Adrenal gland (tissue), 12 donors: ENCODE results near the gene ERICH6B. TPM values are rescaled to one million over a fixed set of nuclear protein-coding genes. Genes with fewer than 3 reads are reported as not detected.

Experiments used
- DNase-seq, 7 donors: peaks; one replicate each; pipeline ENCODE4 v3.0.0-alpha.2; 2019 to 2020
- H3K27ac ChIP-seq, 5 donors: fragments of 200-600 bp; sonication (generic) in 4 of 5; 1 replicate in 3 of 5; 2 replicates in 2 of 5; pipeline versions ENCODE4 v1.5.1 to v1.8.0; 2016 to 2020; ENCODE audit warnings: mild to moderate bottlenecking in 1 of 5
- H3K27me3 ChIP-seq: fragments of 200-600 bp; 2 replicates; pipeline ENCODE4 v1.8.0; 2021
- H3K36me3 ChIP-seq, 2 donors: fragments of 200-600 bp; replicated peaks in 1 of 2; 1 replicate in 1 of 2; 2 replicates in 1 of 2; pipeline versions ENCODE4 v1.5.1 to v1.8.0; 2018 to 2022
- H3K4me1 ChIP-seq, 2 donors: fragments of 200-600 bp; replicated peaks in 1 of 2; 1 replicate in 1 of 2; 2 replicates in 1 of 2; pipeline versions ENCODE4 v1.5.1 to v1.8.0; 2018 to 2021
- H3K4me3 ChIP-seq, 4 donors: fragments of 200-600 bp; sonication (generic) in 3 of 4; one replicate each; pipeline ENCODE4 v1.5.1; 2016 to 2018
- H3K9me3 ChIP-seq, 3 donors: fragments of 200-600 bp; sonication (generic) in 1 of 3; replicated peaks in 1 of 3; 1 replicate in 2 of 3; 2 replicates in 1 of 3; pipeline versions ENCODE4 v1.5.1 to v1.8.0; 2016 to 2021
- CTCF ChIP-seq, 6 experiments: fragments of 450-650 bp in 4 of 6; fragments of 200-600 bp in 2 of 6; sonication (generic) in 1 of 6; IDR thresholded peaks; 1 replicate in 5 of 6; 2 replicates in 1 of 6; pipeline versions ENCODE4 v1.5.1 to v1.8.0; 2016 to 2021; ENCODE audit warnings: antibody characterized with exemption in 6 of 6, mild to moderate bottlenecking in 2 of 6, moderate library complexity in 1 of 6
- POLR2A ChIP-seq, 2 donors: fragments of 450-650 bp; IDR thresholded peaks; one replicate each; pipeline ENCODE4 v1.6.1; 2017; ENCODE audit warnings: antibody characterized with exemption in 2 of 2, mild to moderate bottlenecking in 2 of 2, moderate library complexity in 1 of 2
- WGBS, 4 donors: extraction: QIAGEN DNeasy Blood & Tissue Kit in 2 of 4; methylation state at CpG; one replicate each; pipeline versions ENCODE4 v1.1.5 to v1.1.7; 2013 to 2017; 5-methylcytosine and 5-hydroxymethylcytosine counted together
- intact Hi-C, 2 donors: fragments of 100-400 bp; cut with DNase I; formaldehyde crosslinking; loops; one replicate each; pipeline versions ENCODE4 v1.14.1 to v1.15.0; 2022 to 2023
- polyA plus RNA-seq, 3 donors: library from polyadenylated mRNA; stranded (reverse); fragments of 200-250 nt in 2 of 3; fragments of 350-450 nt in 1 of 3; fragmentation: Illumina TruSeq in 1 of 3; extraction: RNeasy Lipid Tissue Mini Kit (QIAGEN cat#74804) in 1 of 3; gene quantifications; one replicate each; pipeline ENCODE4 v1.2.3, GENCODE V29; 2013 to 2014
- total RNA-seq, 9 donors: library from RNA; depleted of rRNA in 4 of 9; stranded (reverse); fragments of >200 nt in 4 of 9; fragments of 120-200 nt in 1 of 9; fragmentation: NEBNext Ultra II Directional in 1 of 9; extraction: Animal tissue kit (Norgen Biotek cat#: 25700) in 1 of 9; gene quantifications; one replicate each; pipeline versions ENCODE4 v1.1.0 to v1.2.4, GENCODE V29; 2013 to 2023
- donor health status: healthy with polysubstance abuse.
- donor health status: Bipolar disorder and iron deficiency.
- donor health status: DM: yes; HTN: yes; CAD: no.
- donor health status: DM: no; HTN: no; CAD: no.
- donor health status: DM: no; HTN: no; CAD: no.
- donor health status: DM: yes; HTN: yes; CAD: no.

Gene ERICH6B
- total and polyA plus RNA-seq, 12 donors: 0.06 TPM; not detected in 11

- H3K4me3 ChIP-seq: no peak overlapping the region
- 44 to 60% (median 54%) methylated on average over 4 of the region's 4 CpGs for WGBS, 4 donors
- no peaks in the 10 kb centered on the region for H3K4me1 ChIP-seq
Measured at GRCh38 chr13:45626731-45627374, 11.3 kb upstream of the ERICH6B start.

GRCh38 chr13:45623516-45624090 is 8.1 kb upstream of the ERICH6B start:
- 36 to 47% (median 39%) methylated on average over 5 of the region's 5 CpGs for WGBS, 4 donors
- H3K4me1 ChIP-seq: no peaks in the 10 kb centered on the region
- no peaks in the 10 kb centered on the region for H3K9me3 ChIP-seq
- H3K27me3 ChIP-seq: peaks cover 12% of the 10 kb centered on the region
- H3K4me3 ChIP-seq: no peak overlapping the region
- no peak for TF ChIP-seq POLR2A (IDR thresholded peaks at IDR 0.05)
- TF ChIP-seq CTCF (IDR thresholded peaks at IDR 0.05): peak in 5 of 6 experiments; percentile 19 to 53 (median 45)
- H3K27ac ChIP-seq: no peak overlapping the region
- DNase-seq: peak in 1 of 7 donors; percentile 4
- no peaks in the 10 kb centered on the region for H3K36me3 ChIP-seq
- intact Hi-C loops: no loop called here

More at GRCh38 chr13:45626731-45627374, 11.3 kb upstream of the ERICH6B start:
- TF ChIP-seq POLR2A (IDR thresholded peaks at IDR 0.05) (no peak), CTCF (IDR thresholded peaks at IDR 0.05) (no peak)
- Histone ChIP-seq H3K9me3 (no peaks in the 10 kb centered on the region), H3K27me3 (peaks cover 8% of the 10 kb centered on the region), H3K36me3 (no peaks in the 10 kb centered on the region), H3K27ac (no peak overlapping the region)
- intact Hi-C loops: no loop called here
- DNase-seq: no peak

- Histone ChIP-seq H3K27me3 (peaks cover 12% of the 10 kb centered on the region), H3K36me3 (no peaks in the 10 kb centered on the region), H3K27ac (no peak overlapping the region), H3K9me3 (no peaks in the 10 kb centered on the region), H3K4me3 (no peak overlapping the region), H3K4me1 (no peaks in the 10 kb centered on the region)
- 24 to 38% (median 27%) methylated on average over 2 to 6 of the region's 6 CpGs for WGBS, 4 donors
- intact Hi-C loops: no loop called here
- DNase-seq: no peak
- TF ChIP-seq CTCF (IDR thresholded peaks at IDR 0.05): no peak
- TF ChIP-seq POLR2A (IDR thresholded peaks at IDR 0.05): no peak
Measured at GRCh38 chr13:45621950-45622349, 6.4 kb upstream of the ERICH6B start.

GRCh38 chr13:45607931-45608330 is 7.6 kb downstream of the ERICH6B start:
- Histone ChIP-seq H3K27ac (no peak overlapping the region), H3K27me3 (peaks cover 3% of the 10 kb centered on the region), H3K4me1 (no peaks in the 10 kb centered on the region), H3K4me3 (no peak overlapping the region), H3K9me3 (no peaks in the 10 kb centered on the region), H3K36me3 (no peaks in the 10 kb centered on the region)
- intact Hi-C loops: no loop called here
- no peak for TF ChIP-seq CTCF (IDR thresholded peaks at IDR 0.05)
- no peak for TF ChIP-seq POLR2A (IDR thresholded peaks at IDR 0.05)
- 46 to 58% (median 53%) methylated on average over 3 of the region's 3 CpGs for WGBS, 4 donors
- no peak for DNase-seq
